Lower leg skin (tissue), 3 donors: ENCODE data around the gene DAND5.

Source experiments
- CTCF ChIP-seq, 3 donors: fragments of 450-650 bp; IDR thresholded peaks; one replicate each; pipeline ENCODE4 v1.5.1; 2016; ENCODE audit warnings: antibody characterized with exemption in 3 of 3, mild to moderate bottlenecking in 3 of 3, moderate library complexity in 2 of 3
- POLR2A ChIP-seq, 2 donors: fragments of 450-650 bp; IDR thresholded peaks; one replicate each; pipeline ENCODE4 v1.6.1; 2016 to 2017; ENCODE audit warnings: antibody characterized with exemption in 2 of 2, mild to moderate bottlenecking in 1 of 2, moderate library complexity in 1 of 2

- TF ChIP-seq CTCF (IDR thresholded peaks at IDR 0.05) (no peak), POLR2A (IDR thresholded peaks at IDR 0.05) (no peak)
Observed at GRCh38 chr19:12959481-12959880, 9.9 kb upstream of the DAND5 start.
